Ovary (tissue), 3 donors: Measurements from ENCODE around the gene OR10G7.

Experiments
- CTCF ChIP-seq, 3 donors: fragments of 450-650 bp in 2 of 3; fragments of 200-600 bp in 1 of 3; IDR thresholded peaks; one replicate each; pipeline versions ENCODE4 v1.5.1 to v1.8.0; 2016 to 2022; ENCODE audit warnings: antibody characterized with exemption in 3 of 3, mild to moderate bottlenecking in 1 of 3
- EP300 ChIP-seq: sonication (generic); formaldehyde crosslinking; IDR thresholded peaks from one replicate; pipeline ENCODE4 v1.6.1; 2017; ENCODE audit warnings: antibody characterized with exemption
- POLR2A ChIP-seq: fragments of 450-650 bp; IDR thresholded peaks from one replicate; pipeline ENCODE4 v1.6.1; 2017; ENCODE audit warnings: antibody characterized with exemption, mild to moderate bottlenecking, moderate library complexity
- donor health status: DM: no; HTN: no; CAD: no.

- no peak for TF ChIP-seq EP300
- TF ChIP-seq POLR2A: no peak
- TF ChIP-seq CTCF (IDR thresholded peaks at IDR 0.05): no peak
These were observed 11.8 kb upstream of the OR10G7 start for GRCh38 chr11:124052966-124053365.
